Measurements from ENCODE around the gene SERPINA12. TPM values are rescaled to one million over a fixed set of nuclear protein-coding genes. Genes with fewer than 3 reads are reported as not detected.
A peak's percentile ranks its signal among the peaks of the same experiment; 100 is the strongest.

SERPINA12 gene
- total and polyA plus RNA-seq, 2 of the 13 experiments (the other 11 are each of a cell fraction or from before 2014, with no cell fraction given) = 0.08 TPM; not detected in 1

DNA sequence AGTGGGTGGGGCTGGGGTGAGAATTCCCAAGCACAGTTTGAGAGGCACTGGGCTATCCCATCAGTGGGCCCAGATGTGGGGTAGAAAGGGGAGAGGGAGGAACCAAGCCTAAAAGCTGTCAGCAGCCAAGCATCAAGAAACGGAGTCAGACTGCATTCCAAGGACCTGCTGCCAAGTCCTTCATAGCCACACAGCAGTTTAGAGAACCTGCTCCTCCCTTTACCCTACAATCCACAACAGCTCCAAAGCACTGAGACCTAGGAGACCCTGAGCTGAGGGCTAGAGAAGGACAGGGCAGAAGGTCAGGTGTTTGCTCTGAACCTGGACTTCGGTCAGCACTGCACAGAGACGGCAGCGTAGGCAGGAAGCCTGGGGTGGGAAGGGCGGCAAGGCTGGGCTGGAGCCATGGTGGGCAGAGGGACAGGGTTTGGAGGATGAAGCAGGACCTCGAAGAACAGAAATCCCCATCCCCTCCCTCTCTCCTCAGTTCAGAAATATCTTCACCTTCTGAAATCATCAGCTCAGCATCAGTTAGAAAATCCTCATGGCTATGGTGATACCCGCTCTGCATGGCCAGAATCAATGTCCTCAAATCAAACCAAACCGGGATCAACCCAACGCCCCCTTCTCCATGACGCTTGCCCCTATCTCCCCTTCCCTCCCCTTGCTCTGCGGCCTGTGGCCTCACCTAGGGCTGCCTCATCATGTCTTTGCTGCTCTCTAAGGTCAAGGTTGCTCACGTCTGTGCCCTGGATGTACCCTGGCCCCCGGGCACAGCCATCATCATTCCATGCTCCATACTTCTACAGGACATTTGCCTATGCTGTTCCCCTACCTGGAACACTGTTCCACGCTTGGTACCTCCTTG lies 39.1 kb upstream of the SERPINA12 start (continued):
- TF ChIP-seq, protein P1, sequence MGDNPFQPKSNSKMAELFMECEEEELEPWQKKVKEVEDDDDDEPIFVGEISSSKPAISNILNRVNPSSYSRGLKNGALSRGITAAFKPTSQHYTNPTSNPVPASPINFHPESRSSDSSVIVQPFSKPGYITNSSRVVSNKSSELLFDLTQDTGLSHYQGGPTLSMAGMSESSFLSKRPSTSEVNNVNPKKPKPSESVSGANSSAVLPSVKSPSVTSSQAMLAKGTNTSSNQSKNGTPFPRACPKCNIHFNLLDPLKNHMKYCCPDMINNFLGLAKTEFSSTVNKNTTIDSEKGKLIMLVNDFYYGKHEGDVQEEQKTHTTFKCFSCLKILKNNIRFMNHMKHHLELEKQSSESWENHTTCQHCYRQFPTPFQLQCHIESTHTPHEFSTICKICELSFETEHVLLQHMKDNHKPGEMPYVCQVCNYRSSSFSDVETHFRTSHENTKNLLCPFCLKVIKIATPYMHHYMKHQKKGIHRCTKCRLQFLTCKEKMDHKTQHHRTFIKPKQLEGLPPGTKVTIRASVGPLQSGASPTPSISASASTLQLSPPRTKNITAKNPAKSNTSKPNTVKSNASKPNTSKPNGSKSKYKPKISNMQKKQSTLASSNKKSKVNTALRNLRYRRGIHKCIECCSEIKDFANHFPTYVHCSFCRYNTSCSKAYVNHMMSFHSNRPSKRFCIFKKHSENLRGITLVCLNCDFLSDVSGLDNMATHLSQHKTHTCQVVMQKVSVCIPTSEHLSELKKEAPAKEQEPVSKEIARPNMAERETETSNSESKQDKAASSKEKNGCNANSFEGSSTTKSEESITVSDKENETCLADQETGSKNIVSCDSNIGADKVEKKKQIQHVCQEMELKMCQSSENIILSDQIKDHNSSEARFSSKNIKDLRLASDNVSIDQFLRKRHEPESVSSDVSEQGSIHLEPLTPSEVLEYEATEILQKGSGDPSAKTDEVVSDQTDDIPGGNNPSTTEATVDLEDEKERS (CRISPR knock-in tag; IDR thresholded peaks at IDR 0.05) = no peak
- TF ChIP-seq, protein P2, sequence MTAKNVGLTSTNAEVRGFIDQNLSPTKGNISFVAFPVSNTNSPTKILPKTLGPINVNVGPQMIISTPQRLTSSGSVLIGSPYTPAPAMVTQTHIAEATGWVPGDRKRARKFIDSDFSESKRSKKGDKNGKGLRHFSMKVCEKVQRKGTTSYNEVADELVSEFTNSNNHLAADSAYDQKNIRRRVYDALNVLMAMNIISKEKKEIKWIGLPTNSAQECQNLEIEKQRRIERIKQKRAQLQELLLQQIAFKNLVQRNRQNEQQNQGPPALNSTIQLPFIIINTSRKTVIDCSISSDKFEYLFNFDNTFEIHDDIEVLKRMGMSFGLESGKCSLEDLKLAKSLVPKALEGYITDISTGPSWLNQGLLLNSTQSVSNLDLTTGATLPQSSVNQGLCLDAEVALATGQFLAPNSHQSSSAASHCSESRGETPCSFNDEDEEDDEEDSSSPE (CRISPR knock-in tag; IDR thresholded peaks at IDR 0.05) = peak; percentile 67; the same call in 1 of the 2 replicates
- TF ChIP-seq FOXK2 (IDR thresholded peaks at IDR 0.05) (no peak), ONECUT2 (CRISPR knock-in tag; IDR thresholded peaks at IDR 0.05) (0 out of 2 replicates have a peak, but pooled peaks have one; percentile 19), KMT2B (CRISPR knock-in tag; IDR thresholded peaks at IDR 0.05) (no peak), ZNF468 (CRISPR knock-in tag; IDR thresholded peaks at IDR 0.05) (no peak), ZNF432 (CRISPR knock-in tag; IDR thresholded peaks at IDR 0.05; ENCODE audit: borderline replicate concordance) (no peak), ZBTB1 (CRISPR knock-in tag; IDR thresholded peaks at IDR 0.05; ENCODE audit: borderline replicate concordance) (no peak), ZFP36 (IDR thresholded peaks at IDR 0.05; ENCODE audit: borderline replicate concordance, low read depth, low read length, partially characterized antibody) (no peak), NR2F6 (IDR thresholded peaks at IDR 0.05) (0 out of 2 replicates have a peak, but pooled peaks have one; percentile 57), NR2F6 (CRISPR knock-in tag; IDR thresholded peaks at IDR 0.05) (peak; percentile 94), CENPX (CRISPR knock-in tag; IDR thresholded peaks at IDR 0.05) (no peak), RNF2 (conservative IDR thresholded peaks at IDR 0.05; ENCODE audit: low read depth) (no peak), ZFP37 (CRISPR knock-in tag; IDR thresholded peaks at IDR 0.05; ENCODE audit: borderline replicate concordance) (0 out of 2 replicates have a peak, but pooled peaks have one; percentile 47), ZNF101 (CRISPR knock-in tag; IDR thresholded peaks at IDR 0.05; ENCODE audit: borderline replicate concordance, low read depth) (no peak), NR2F2 (IDR thresholded peaks at IDR 0.05; ENCODE audit: borderline replicate concordance, low read depth) (0 out of 2 replicates have a peak, but pooled peaks have one; percentile 53), ZKSCAN5 (CRISPR knock-in tag; IDR thresholded peaks at IDR 0.05) (no peak)
- TF ChIP-seq, protein P3, sequence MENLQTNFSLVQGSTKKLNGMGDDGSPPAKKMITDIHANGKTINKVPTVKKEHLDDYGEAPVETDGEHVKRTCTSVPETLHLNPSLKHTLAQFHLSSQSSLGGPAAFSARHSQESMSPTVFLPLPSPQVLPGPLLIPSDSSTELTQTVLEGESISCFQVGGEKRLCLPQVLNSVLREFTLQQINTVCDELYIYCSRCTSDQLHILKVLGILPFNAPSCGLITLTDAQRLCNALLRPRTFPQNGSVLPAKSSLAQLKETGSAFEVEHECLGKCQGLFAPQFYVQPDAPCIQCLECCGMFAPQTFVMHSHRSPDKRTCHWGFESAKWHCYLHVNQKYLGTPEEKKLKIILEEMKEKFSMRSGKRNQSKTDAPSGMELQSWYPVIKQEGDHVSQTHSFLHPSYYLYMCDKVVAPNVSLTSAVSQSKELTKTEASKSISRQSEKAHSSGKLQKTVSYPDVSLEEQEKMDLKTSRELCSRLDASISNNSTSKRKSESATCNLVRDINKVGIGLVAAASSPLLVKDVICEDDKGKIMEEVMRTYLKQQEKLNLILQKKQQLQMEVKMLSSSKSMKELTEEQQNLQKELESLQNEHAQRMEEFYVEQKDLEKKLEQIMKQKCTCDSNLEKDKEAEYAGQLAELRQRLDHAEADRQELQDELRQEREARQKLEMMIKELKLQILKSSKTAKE (CRISPR knock-in tag; IDR thresholded peaks at IDR 0.05; ENCODE audit: borderline replicate concordance) = 0 out of 2 replicates have a peak, but pooled peaks have one; percentile 44
- TF ChIP-seq, protein P4, sequence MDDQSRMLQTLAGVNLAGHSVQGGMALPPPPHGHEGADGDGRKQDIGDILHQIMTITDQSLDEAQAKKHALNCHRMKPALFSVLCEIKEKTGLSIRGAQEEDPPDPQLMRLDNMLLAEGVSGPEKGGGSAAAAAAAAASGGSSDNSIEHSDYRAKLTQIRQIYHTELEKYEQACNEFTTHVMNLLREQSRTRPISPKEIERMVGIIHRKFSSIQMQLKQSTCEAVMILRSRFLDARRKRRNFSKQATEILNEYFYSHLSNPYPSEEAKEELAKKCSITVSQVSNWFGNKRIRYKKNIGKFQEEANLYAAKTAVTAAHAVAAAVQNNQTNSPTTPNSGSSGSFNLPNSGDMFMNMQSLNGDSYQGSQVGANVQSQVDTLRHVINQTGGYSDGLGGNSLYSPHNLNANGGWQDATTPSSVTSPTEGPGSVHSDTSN (CRISPR knock-in tag; IDR thresholded peaks at IDR 0.05; ENCODE audit: borderline replicate concordance) = no peak
- TF ChIP-seq, protein P5, sequence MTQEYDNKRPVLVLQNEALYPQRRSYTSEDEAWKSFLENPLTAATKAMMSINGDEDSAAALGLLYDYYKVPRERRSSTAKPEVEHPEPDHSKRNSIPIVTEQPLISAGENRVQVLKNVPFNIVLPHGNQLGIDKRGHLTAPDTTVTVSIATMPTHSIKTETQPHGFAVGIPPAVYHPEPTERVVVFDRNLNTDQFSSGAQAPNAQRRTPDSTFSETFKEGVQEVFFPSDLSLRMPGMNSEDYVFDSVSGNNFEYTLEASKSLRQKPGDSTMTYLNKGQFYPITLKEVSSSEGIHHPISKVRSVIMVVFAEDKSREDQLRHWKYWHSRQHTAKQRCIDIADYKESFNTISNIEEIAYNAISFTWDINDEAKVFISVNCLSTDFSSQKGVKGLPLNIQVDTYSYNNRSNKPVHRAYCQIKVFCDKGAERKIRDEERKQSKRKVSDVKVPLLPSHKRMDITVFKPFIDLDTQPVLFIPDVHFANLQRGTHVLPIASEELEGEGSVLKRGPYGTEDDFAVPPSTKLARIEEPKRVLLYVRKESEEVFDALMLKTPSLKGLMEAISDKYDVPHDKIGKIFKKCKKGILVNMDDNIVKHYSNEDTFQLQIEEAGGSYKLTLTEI (CRISPR knock-in tag; conservative IDR thresholded peaks at IDR 0.05) = no peak

Measured in HepG2 (cell line).